CD4-positive, alpha-beta T cell (primary cell): ENCODE results near the gene RIOX2. TPM values are rescaled to one million over a fixed set of nuclear protein-coding genes. Genes with fewer than 3 reads are reported as not detected.

Experiments
- ATAC-seq: fragments of 200-7000 bp; cut with Tn5 transposase; one replicate; pipeline ENCODE4 v1.10.0; 2022; ENCODE audit warnings: mild to moderate bottlenecking; ENCODE audit not compliant: poor library complexity
- CTCF ChIA-PET: fragments of 350-600 bp; sonication (Branson Sonifier 250); formaldehyde crosslinking; loops from one replicate; lab custom pipeline; 2021; ENCODE audit warnings: antibody characterized with exemption, inconsistent platforms; lab: Charles Lee
- POLR2A ChIA-PET: fragments of 350-600 bp; sonication (Branson Sonifier 250); formaldehyde crosslinking; loops from one replicate; lab custom pipeline; 2021; ENCODE audit warnings: antibody characterized with exemption, inconsistent platforms; lab: Charles Lee
- DNase-seq, 14 experiments: peaks; one replicate each; pipeline ENCODE4 v3.0.0-alpha.2; 2013 to 2020; ENCODE audit warnings: mixed read lengths in 2 of 14
- H3K27ac ChIP-seq, 2 donors: one replicate each; pipeline versions ENCODE4 v1.5.1 to v1.7.0; 2013; ENCODE audit warnings: low read length in 2 of 2, low read depth in 1 of 2, mild to moderate bottlenecking in 1 of 2
- H3K27me3 ChIP-seq, 2 experiments: 1 replicate in 1 of 2; 2 replicates in 1 of 2; pipeline versions ENCODE4 v1.6.1 to v1.7.0; 2013; ENCODE audit warnings: low read length in 2 of 2, control low read depth in 1 of 2, mild to moderate bottlenecking in 1 of 2, moderate library complexity in 1 of 2; ENCODE audit not compliant: insufficient read depth in 2 of 2, control insufficient read depth in 1 of 2
- H3K36me3 ChIP-seq: one replicate; pipeline ENCODE4 v1.6.1; 2013; ENCODE audit warnings: low read length, control low read depth; ENCODE audit not compliant: insufficient read depth
- H3K4me1 ChIP-seq: one replicate; pipeline ENCODE4 v1.6.1; 2013; ENCODE audit warnings: low read length, control low read depth; ENCODE audit not compliant: insufficient read depth
- H3K4me3 ChIP-seq: one replicate; pipeline ENCODE4 v1.5.1; 2013; ENCODE audit warnings: mild to moderate bottlenecking, low read length, moderate library complexity
- H3K9me3 ChIP-seq, 2 experiments: 1 replicate in 1 of 2; 2 replicates in 1 of 2; pipeline versions ENCODE4 v1.6.1 to v1.7.0; 2013; ENCODE audit warnings: low read length in 2 of 2, mild to moderate bottlenecking in 2 of 2, control low read depth in 1 of 2, moderate library complexity in 1 of 2; ENCODE audit not compliant: control insufficient read depth in 1 of 2, insufficient read depth in 1 of 2
- H3K27ac Mint-ChIP-seq: one replicate; pipeline ENCODE4 v1.8.0; 2020; ENCODE audit warnings: mixed read lengths
- H3K27me3 Mint-ChIP-seq: one replicate; pipeline ENCODE4 v1.8.0; 2021; ENCODE audit warnings: mixed read lengths
- H3K36me3 Mint-ChIP-seq: one replicate; pipeline ENCODE4 v1.8.0; 2021; ENCODE audit warnings: low read depth, mixed read lengths
- H3K4me1 Mint-ChIP-seq: one replicate; pipeline ENCODE4 v1.8.0; 2021; ENCODE audit warnings: low read depth, mixed read lengths
- H3K4me3 Mint-ChIP-seq: one replicate; pipeline ENCODE4 v1.8.0; 2020; ENCODE audit warnings: mild to moderate bottlenecking, mixed read lengths
- H3K9me3 Mint-ChIP-seq: one replicate; pipeline ENCODE4 v1.8.0; 2020; ENCODE audit warnings: mixed read lengths
- CTCF ChIP-seq: fragments of 200-600 bp; IDR thresholded peaks from one replicate; pipeline ENCODE4 v1.8.0; 2022; ENCODE audit warnings: antibody characterized with exemption, mild to moderate bottlenecking
- intact Hi-C, 2 experiments: fragments of 100-400 bp; cut with DNase I in 1 of 2; cut with micrococcal nuclease in 1 of 2; formaldehyde crosslinking; loops; one replicate each; pipeline versions ENCODE4 v1.15.1 to v1.9.0; 2023 to 2025; cut with DNase I, micrococcal nuclease
- total RNA-seq, 174 experiments: library from RNA in 2 of 174; stranded (reverse) in 2 of 174; gene quantifications; one replicate each; pipeline ENCODE4 v1.2.3 and lab custom pipeline; 2021 to 2026

RIOX2 gene
- total RNA-seq, 2 experiments from 2014 or later = 13.1 to 13.5 TPM

GRCh38 chr3:97937205-97937604 is 35.0 kb downstream of the RIOX2 start:
- DNase-seq (no peak), ATAC-seq (no peak)
- H3K9me3 Mint-ChIP-seq = no peaks in the 10 kb centered on the region
- H3K4me1 ChIP-seq = no peaks in the 10 kb centered on the region
- POLR2A ChIA-PET = no interaction called here
- peaks cover 3% of the 10 kb centered on the region for H3K36me3 ChIP-seq
- no peak overlapping the region for H3K27ac ChIP-seq
- peaks cover 8% of the 10 kb centered on the region for H3K36me3 Mint-ChIP-seq
- no peaks in the 10 kb centered on the region for H3K27me3 ChIP-seq
- H3K9me3 ChIP-seq = no peaks in the 10 kb centered on the region
- H3K27ac Mint-ChIP-seq = no peak overlapping the region
- no peaks in the 10 kb centered on the region for H3K4me1 Mint-ChIP-seq
- H3K4me3 Mint-ChIP-seq = no peak overlapping the region
- no peaks in the 10 kb centered on the region for H3K27me3 Mint-ChIP-seq
- intact Hi-C loops = loop anchor here in 1 of 2 experiments (10.0 kb wide), 1 partner anchor 112 kb away; the partner anchor contains the start of gene CRYBG3
- TF ChIP-seq CTCF = no peak
- CTCF ChIA-PET = no interaction called here
- no peak overlapping the region for H3K4me3 ChIP-seq

- ChIA-PET CTCF (no interaction called here), POLR2A (no interaction called here)
- Histone ChIP-seq H3K4me3 (no peak overlapping the region), H3K9me3 (no peaks in the 10 kb centered on the region), H3K4me1 (no peaks in the 10 kb centered on the region), H3K27me3 (no peaks in the 10 kb centered on the region), H3K27ac (no peak overlapping the region), H3K36me3 (no peaks in the 10 kb centered on the region)
- Mint-ChIP-seq H3K4me1 (no peaks in the 10 kb centered on the region), H3K27me3 (no peaks in the 10 kb centered on the region), H3K4me3 (no peak overlapping the region), H3K9me3 (no peaks in the 10 kb centered on the region), H3K27ac (no peak overlapping the region), H3K36me3 (peaks cover 8% of the 10 kb centered on the region)
- ATAC-seq = no peak
- DNase-seq = no peak
- intact Hi-C loops = loop anchor here in 1 of 2 experiments (10.0 kb wide), 1 partner anchor 111 kb away; the partner anchor contains the start of gene CRYBG3
- TF ChIP-seq CTCF = no peak
Measured at GRCh38 chr3:97935842-97936241, 36.4 kb downstream of the RIOX2 start.

GRCh38 chr3:97934980-97935695 is 37.1 kb downstream of the RIOX2 start:
- intact Hi-C loops = loop anchor here in 1 of 2 experiments (10.0 kb wide), 1 partner anchor 110 kb away; the partner anchor contains the start of gene CRYBG3
- no peaks in the 10 kb centered on the region for H3K27me3 ChIP-seq
- no peak for TF ChIP-seq CTCF
- no peak for ATAC-seq
- no peaks in the 10 kb centered on the region for H3K4me1 ChIP-seq
- no peak for DNase-seq
- H3K9me3 Mint-ChIP-seq = no peaks in the 10 kb centered on the region
- H3K4me3 ChIP-seq = no peak overlapping the region
- H3K4me3 Mint-ChIP-seq = no peak overlapping the region
- H3K27ac Mint-ChIP-seq = no peak overlapping the region
- H3K9me3 ChIP-seq = no peaks in the 10 kb centered on the region
- no peak overlapping the region for H3K27ac ChIP-seq
- POLR2A ChIA-PET = interaction anchor here (1.2 kb wide), 1 partner anchor 22 kb away, joined by 3 read pairs; no protein-coding TSS in a partner anchor
- no peaks in the 10 kb centered on the region for H3K27me3 Mint-ChIP-seq
- CTCF ChIA-PET = no interaction called here
- H3K36me3 Mint-ChIP-seq = peaks cover 7% of the 10 kb centered on the region
- H3K4me1 Mint-ChIP-seq = no peaks in the 10 kb centered on the region
- no peaks in the 10 kb centered on the region for H3K36me3 ChIP-seq
